Measurements from ENCODE around the gene APRT. TPM values are rescaled to one million over a fixed set of nuclear protein-coding genes. Genes with fewer than 3 reads are reported as not detected.

APRT gene
- total RNA-seq, 4 donors from 2014 or later, result 81.6 to 221 (median 149) TPM

GRCh38 chr16:88815227-88815626 lies 3.5 kb upstream of the APRT start:
- Histone ChIP-seq H3K27ac (no peak overlapping the region), H3K4me3 (no peak overlapping the region), H3K27me3 (no peaks in the 10 kb centered on the region), H3K9me3 (no peaks in the 10 kb centered on the region), H3K4me1 (peaks cover 11 to 31% (median 28%) of the 10 kb centered on the region in 4 donors), H3K36me3 (no peaks in the 10 kb centered on the region)
- no peak for DNase-seq
- 90% methylated on average over 10 of the region's 10 CpGs; no CpG with 5 or more reads in 1 of the 2 donors for WGBS, 2 donors (ENCODE audit: low coverage in 1 of 2)
- in situ Hi-C loops (cut with MboI; ENCODE audit: low pct_ligation_motif_present in 1 of 4, low pct_unique_long_range_greater_than_20kb in 1 of 4, low sequenced_read_pairs in 3 of 4) (loop anchor here in 1 of 4 donors (25.0 kb wide), 1 partner anchor 397 kb away; the partner anchor contains the start of genes SLC22A31 and ZNF778), intact Hi-C loops (cut with DNase I; ENCODE audit: low total_unique reads) (no loop called here)
- TF ChIP-seq EP300 (IDR thresholded peaks at IDR 0.05; ENCODE audit: low read depth) (no peak), CTCF (IDR thresholded peaks at IDR 0.05) (no peak), POLR2AphosphoS5 (IDR thresholded peaks at IDR 0.05) (no peak), POLR2A (IDR thresholded peaks at IDR 0.05) (no peak)

GRCh38 chr16:88814144-88814502 lies 2.4 kb upstream of the APRT start:
- 76% methylated on average over 13 of the region's 13 CpGs; no CpG with 5 or more reads in 1 of the 2 donors for WGBS, 2 donors (ENCODE audit: low coverage in 1 of 2)
- DNase-seq, result no peak
- TF ChIP-seq POLR2A (IDR thresholded peaks at IDR 0.05) (no peak), EP300 (IDR thresholded peaks at IDR 0.05; ENCODE audit: low read depth) (no peak), CTCF (IDR thresholded peaks at IDR 0.05) (no peak), POLR2AphosphoS5 (IDR thresholded peaks at IDR 0.05) (no peak)
- no peaks in the 10 kb centered on the region for H3K9me3 ChIP-seq
- H3K27ac ChIP-seq, result no peak overlapping the region
- no peak overlapping the region for H3K4me3 ChIP-seq
- intact Hi-C loops (cut with DNase I; ENCODE audit: low total_unique reads) (no loop called here), in situ Hi-C loops (cut with MboI; ENCODE audit: low pct_ligation_motif_present in 1 of 4, low pct_unique_long_range_greater_than_20kb in 1 of 4, low sequenced_read_pairs in 3 of 4) (loop anchor here in 1 of 4 donors (25.0 kb wide), 1 partner anchor 398 kb away; the partner anchor contains the start of genes SLC22A31 and ZNF778)
- no peaks in the 10 kb centered on the region for H3K36me3 ChIP-seq
- no peaks in the 10 kb centered on the region for H3K27me3 ChIP-seq
- peaks cover 12 to 37% (median 32%) of the 10 kb centered on the region in 4 donors for H3K4me1 ChIP-seq

GRCh38 chr16:88813269-88814143 lies 1.8 kb upstream of the APRT start:
- peaks cover 12 to 37% (median 32%) of the 10 kb centered on the region in 4 donors for H3K4me1 ChIP-seq
- H3K9me3 ChIP-seq, result no peaks in the 10 kb centered on the region
- H3K27ac ChIP-seq, result peak overlapping the region; percentile 97 to 99 (median 97)
- H3K27me3 ChIP-seq, result no peaks in the 10 kb centered on the region
- WGBS, 2 donors (ENCODE audit: low coverage in 1 of 2), result 43 to 48% methylated on average over 8 to 26 of the region's 26 CpGs
- H3K36me3 ChIP-seq, result no peaks in the 10 kb centered on the region
- in situ Hi-C loops (cut with MboI; ENCODE audit: low pct_ligation_motif_present in 1 of 4, low pct_unique_long_range_greater_than_20kb in 1 of 4, low sequenced_read_pairs in 3 of 4) (loop anchor here in 1 of 4 donors (25.0 kb wide), 1 partner anchor 399 kb away; the partner anchor contains the start of genes SLC22A31 and ZNF778), intact Hi-C loops (cut with DNase I; ENCODE audit: low total_unique reads) (no loop called here)
- no peak overlapping the region for H3K4me3 ChIP-seq
- peak; percentile 40 for DNase-seq
- TF ChIP-seq POLR2AphosphoS5 (IDR thresholded peaks at IDR 0.05) (no peak), EP300 (IDR thresholded peaks at IDR 0.05; ENCODE audit: low read depth) (no peak), CTCF (IDR thresholded peaks at IDR 0.05) (no peak), POLR2A (IDR thresholded peaks at IDR 0.05) (no peak)

- 42% methylated on average over 33 of the region's 37 CpGs; no CpG with 5 or more reads in 1 of the 2 donors for WGBS, 2 donors (ENCODE audit: low coverage in 1 of 2)
- in situ Hi-C loops (cut with MboI; ENCODE audit: low pct_ligation_motif_present in 1 of 4, low pct_unique_long_range_greater_than_20kb in 1 of 4, low sequenced_read_pairs in 3 of 4), result loop anchor here in 1 of 4 donors (25.0 kb wide), 1 partner anchor 400 kb away; the partner anchor contains the start of genes SLC22A31 and ZNF778
- no peaks in the 10 kb centered on the region for H3K36me3 ChIP-seq
- H3K27ac ChIP-seq, result peak overlapping the region; percentile 97 to 99 (median 97)
- peaks cover 12 to 37% (median 32%) of the 10 kb centered on the region in 4 donors for H3K4me1 ChIP-seq
- no peak for TF ChIP-seq CTCF (IDR thresholded peaks at IDR 0.05)
- TF ChIP-seq POLR2AphosphoS5 (IDR thresholded peaks at IDR 0.05), result no peak
- no peak for TF ChIP-seq POLR2A (IDR thresholded peaks at IDR 0.05)
- TF ChIP-seq EP300 (IDR thresholded peaks at IDR 0.05; ENCODE audit: low read depth), result no peak
- peak overlapping the region; percentile 48 to 94 (median 73) for H3K4me3 ChIP-seq
- no peaks in the 10 kb centered on the region for H3K9me3 ChIP-seq
- intact Hi-C loops (cut with DNase I; ENCODE audit: low total_unique reads), result no loop called here
- peak; percentile 51 for DNase-seq
- no peaks in the 10 kb centered on the region for H3K27me3 ChIP-seq
Observed at GRCh38 chr16:88812513-88813268, 963 bp upstream of the APRT start.

Data from transverse colon (tissue), 4 donors.